Endothelial cell of hepatic sinusoid (primary cell): ENCODE results near the gene NRXN3.
"Not testable (repeated sequence)": the region's sequence is repeated elsewhere in the genome, so short reads cannot be mapped to it uniquely, and the experiment has no call there.

Experiments
- in situ Hi-C: cut with HindIII; loops from 2 replicates; pipeline ENCODE4 v1.10.0; 2017; ENCODE audit warnings: low sequenced_read_pairs

The NRXN3 gene

DNA sequence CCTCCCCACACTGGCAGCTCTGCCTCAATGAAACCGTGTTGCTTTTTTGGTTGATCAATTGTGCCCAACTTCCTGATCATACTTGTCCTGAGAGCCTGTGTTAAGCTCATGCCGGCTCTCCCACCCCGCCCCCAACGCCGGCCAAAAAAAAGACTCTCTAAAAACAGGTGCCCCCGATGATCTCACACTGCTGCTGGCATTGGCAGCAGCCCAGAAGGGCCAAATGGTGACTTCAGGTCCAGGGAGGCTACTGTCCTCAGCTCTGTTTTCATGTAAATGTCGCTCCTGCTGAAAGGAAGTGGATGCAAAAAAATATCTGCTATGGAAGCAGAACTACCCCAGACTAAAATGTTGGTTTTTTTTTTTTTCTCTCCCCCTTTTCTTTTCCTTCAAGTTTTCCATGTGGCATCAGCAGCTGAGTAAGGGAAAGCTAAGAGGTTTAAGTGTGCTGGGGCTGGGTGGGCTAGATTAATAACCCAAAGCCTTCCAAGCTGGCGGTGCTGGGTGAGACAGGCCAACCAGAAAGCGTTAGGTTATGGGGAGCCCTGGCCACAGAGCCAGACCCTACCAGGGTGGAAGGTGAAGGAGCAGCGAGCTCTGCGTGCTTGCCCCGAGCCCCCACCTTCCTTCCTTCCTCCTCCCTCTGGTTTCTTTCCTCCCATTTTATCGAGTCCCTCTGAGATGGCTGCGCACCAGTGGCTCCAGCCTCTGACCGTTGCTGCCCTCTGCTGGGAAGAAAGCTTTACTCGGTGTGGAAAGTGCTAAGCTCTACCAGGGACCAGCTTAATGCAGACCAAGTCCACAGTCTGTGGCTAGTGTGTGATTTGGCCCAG is 396.1 kb downstream of the NRXN3 start:
- in situ Hi-C loops = no loop called here

DNA sequence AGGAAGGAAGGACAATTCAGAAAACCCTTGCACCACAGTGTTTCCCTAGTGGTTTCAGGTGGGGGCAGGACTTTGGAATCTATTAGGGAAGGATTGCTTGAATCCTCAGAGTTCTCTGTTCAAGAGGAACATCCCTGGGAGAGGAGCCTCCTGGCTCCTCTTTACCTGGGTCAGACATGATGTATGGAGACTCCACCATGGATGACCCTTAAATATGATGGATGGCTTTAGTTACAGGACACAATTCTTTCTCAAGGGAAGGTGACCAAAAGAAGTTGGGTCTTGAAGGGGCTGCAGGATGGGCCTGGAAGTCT is 396.6 kb downstream of the NRXN3 start:
- in situ Hi-C loops = no loop called here

DNA sequence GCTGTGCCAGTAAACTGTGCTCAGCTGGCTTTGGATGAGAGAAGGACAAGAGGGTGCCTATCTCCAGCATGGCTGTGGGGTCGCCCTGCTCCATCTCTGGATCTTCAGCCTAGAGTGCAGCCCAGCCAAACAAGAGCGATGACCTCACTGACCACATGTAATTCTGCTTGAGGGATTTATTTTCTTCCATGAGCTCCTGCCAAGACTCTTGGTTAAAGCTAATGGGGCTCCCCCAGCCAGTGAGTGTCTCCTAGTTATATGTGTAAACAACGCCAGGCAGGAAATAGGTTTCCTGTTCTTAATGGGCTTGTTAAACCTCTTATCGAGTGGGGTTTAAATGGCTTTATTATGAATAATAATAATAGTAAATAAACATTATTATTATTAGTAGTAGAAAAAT is 397.2 kb downstream of the NRXN3 start:
- in situ Hi-C loops = no loop called here

- in situ Hi-C loops = not testable (repeated sequence)
These were observed 403.6 kb downstream of the NRXN3 start for GRCh38 chr14:78573736-78574135.

DNA sequence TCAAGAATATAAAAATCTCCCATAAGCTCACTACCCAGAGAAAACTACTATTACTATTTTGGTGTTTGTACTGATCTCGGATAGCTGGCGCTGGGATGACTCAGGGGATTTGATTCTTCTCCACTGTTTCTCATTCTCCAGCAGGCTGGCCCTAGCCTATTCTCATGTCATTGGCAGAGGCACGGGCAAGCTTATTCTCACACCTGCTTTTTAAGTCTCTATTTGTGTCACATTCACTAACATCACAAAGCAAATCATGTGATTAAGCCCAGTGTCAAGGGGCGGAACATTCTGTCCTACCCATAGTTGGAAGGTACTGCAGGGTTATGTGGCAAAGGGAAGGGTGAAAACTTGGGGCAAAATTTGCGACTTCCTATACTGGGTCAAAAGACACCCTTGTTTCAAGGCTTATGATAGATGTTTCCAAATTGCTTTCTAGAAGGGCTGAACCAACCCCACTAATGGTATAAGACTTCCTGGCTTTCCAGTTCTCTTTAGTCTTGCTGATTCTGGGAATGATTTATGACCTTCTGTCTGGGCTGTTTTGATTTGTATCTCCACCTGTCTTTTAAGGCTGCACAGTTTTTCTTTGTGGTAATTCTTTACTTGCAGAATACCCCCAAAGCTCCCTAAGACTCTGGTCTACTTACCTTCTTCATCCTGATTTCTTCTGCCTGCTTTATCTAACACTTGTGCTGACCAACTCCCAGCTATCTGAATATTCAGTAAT is 406.4 kb downstream of the NRXN3 start:
- in situ Hi-C loops = loop anchor here (25.0 kb wide), 1 partner anchor 714 kb away; no protein-coding TSS in a partner anchor

DNA sequence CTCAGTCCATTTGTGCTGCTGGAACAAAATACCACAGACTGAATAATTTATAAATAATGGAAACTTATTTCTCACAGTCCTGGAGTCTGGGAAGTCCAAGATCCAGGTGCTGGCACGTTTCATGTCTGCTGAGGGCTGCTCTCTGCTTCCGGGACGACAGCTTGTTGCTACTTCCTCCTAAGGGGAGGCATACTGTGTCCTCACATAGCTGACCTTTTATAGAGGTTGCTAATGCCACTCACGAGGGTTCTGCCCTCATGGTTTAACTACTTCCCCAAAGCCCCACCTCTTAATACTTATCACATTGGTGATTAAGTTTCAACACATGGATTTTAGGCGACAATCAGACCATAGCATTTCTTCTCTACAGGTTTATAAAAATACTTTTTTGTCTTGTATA is 411.1 kb downstream of the NRXN3 start:
- in situ Hi-C loops = loop anchor here (25.0 kb wide), 1 partner anchor 719 kb away; no protein-coding TSS in a partner anchor

DNA sequence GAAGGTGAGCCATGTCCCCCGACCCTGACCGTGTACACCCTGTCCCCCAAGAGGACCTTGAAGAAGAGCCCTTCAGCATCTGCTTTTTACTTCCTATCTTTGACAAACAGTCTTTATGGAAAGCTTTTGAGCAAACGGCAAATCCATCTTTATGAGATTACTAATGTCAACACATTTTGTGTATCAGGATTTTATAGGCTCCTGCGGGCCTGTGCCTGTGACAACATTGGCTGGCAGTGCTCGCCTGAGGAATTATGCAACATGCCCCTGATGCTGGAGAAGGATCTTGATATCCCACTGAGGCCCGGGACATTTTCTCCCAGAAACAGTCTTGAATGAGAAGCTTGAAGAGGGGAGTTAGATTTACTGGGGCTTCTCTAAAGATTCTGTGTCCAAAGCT is 416.5 kb downstream of the NRXN3 start:
- in situ Hi-C loops = loop anchor here (25.0 kb wide), 1 partner anchor 724 kb away; no protein-coding TSS in a partner anchor

DNA sequence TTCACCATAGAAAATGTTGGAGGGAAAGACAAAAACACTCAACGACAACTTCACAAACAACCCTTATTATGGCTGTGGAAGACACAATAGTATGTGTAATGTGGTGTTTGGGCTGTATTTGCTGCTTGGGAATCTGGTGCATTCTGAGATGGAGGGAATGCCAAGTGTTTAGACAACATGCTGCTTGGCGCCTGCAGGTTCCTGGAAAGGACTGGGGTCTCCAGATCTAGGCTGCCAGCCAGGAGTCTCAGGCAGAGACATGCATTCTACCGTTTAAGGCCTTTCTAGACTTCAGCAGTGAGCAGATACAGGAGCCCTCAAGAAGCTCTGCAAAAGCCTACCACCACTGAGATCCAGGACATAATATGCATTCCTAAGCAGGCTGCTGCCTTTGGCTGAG is 418.7 kb downstream of the NRXN3 start:
- in situ Hi-C loops = loop anchor here (25.0 kb wide), 1 partner anchor 727 kb away; no protein-coding TSS in a partner anchor

DNA sequence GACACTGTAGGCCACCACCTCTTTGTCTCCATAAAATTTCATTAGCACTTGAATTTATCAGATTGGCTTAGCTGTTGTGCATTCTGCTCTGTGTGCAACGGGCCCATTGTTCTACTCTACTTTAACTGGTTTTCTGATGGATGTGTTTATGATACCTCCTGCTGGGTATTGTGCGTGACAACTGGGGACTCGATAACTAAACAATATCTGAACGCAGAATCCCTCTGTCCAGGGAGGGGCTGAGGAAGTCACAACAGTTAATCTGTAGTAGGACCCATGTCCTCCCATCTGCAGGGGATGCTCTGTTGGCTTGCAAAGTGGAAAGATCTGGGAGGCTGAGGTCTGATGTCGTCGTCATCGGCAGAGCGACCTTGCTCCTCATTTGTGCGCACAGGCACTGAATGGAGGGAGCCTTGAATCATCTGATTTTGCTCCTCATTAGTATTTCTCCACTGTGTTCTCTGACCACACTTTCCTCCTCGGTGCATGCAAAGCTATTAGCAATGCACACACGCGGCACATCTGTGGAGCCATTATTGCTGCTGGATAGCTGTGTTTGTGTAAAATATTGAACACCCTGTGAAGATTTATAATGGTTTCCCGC is 422.5 kb downstream of the NRXN3 start:
- in situ Hi-C loops = loop anchor here (25.0 kb wide), 1 partner anchor 730 kb away; no protein-coding TSS in a partner anchor

- in situ Hi-C loops = loop anchor here (25.0 kb wide), 1 partner anchor 732 kb away; no protein-coding TSS in a partner anchor
These were observed 423.8 kb downstream of the NRXN3 start for GRCh38 chr14:78593949-78594348.

GRCh38 chr14:78595797-78596196 is 425.6 kb downstream of the NRXN3 start:
- in situ Hi-C loops = loop anchor here (25.0 kb wide), 1 partner anchor 733 kb away; no protein-coding TSS in a partner anchor

- in situ Hi-C loops = loop anchor here (25.0 kb wide), 1 partner anchor 736 kb away; no protein-coding TSS in a partner anchor
These were observed 428.1 kb downstream of the NRXN3 start for GRCh38 chr14:78598046-78598920.

GRCh38 chr14:78605025-78605762 is 435.0 kb downstream of the NRXN3 start:
- in situ Hi-C loops = no loop called here

DNA sequence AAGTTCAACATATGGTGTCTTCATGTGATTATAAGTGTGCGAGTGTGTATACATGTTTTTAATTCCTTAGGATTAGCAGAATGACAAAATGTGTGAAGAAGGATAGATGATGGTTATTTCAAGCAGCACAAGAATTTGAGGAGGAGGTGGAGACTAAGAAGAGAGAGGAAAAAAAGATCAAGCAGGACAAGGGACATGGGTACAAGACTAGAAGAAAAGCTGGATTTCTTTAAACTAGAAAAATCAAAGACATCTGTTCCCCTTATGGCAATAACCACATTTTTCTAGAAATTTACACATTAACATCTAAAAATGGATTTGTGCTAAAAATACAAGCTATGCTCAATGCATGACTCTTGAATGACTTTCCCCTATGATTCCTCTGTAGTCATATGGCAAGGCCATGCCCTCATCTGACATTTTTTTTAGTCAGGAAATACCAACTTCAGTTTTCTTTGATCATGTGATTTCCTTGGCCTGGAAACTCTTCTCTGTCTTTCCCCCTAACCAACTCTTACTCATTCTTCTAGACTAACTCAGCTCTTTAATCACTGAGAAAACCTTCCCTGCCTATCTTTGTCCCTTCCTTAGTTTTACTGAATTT is 435.8 kb downstream of the NRXN3 start:
- in situ Hi-C loops = no loop called here

- in situ Hi-C loops = no loop called here
These were observed 439.0 kb downstream of the NRXN3 start for GRCh38 chr14:78608998-78609787.

- in situ Hi-C loops = no loop called here
These were observed 440.8 kb downstream of the NRXN3 start for GRCh38 chr14:78610994-78611393.

DNA sequence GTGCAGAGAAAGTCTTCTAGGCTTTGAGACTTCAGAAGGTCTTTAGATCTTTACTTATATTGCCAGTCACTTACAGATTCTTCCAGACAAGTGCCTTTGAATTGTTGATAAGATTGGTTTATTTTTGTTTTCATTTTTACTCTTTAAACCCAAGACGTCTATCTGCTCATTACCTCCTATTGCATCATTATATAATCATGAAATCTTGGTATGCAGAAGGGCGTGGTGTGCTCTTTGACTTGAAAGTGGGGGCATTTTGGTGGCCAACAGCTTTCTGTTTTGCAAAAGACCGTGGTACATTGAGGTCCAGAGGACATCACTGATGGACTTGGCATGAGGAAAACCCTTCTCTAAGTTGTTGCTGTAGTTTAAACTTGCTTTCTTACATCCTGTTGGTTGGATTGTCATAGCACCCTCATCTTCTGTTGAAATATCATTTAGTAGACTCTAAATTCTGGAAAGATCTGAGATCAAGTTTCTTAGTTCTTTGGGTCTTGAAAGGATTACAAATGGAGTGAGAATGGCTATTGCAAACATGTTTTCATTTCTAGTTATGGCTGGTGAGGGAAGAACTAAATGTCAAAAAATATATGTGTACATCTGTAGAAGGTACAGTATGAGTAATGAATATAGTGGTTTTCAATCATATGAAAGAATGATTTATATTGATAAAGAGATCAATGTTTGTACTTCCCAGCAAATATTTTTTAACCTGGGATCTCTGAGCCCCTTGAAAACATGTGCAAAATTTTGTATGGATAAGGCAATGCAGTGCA is 441.8 kb downstream of the NRXN3 start:
- in situ Hi-C loops = no loop called here

- in situ Hi-C loops = no loop called here
These were observed 442.5 kb downstream of the NRXN3 start for GRCh38 chr14:78612666-78613065.
